Endometrial microvascular endothelial cells (primary cell): ENCODE results near the gene SCAP. TPM values are rescaled to one million over a fixed set of nuclear protein-coding genes. Genes with fewer than 3 reads are reported as not detected.
"Not testable (repeated sequence)": the region's sequence is repeated elsewhere in the genome, so short reads cannot be mapped to it uniquely, and the experiment has no call there.

Experiments used
- in situ Hi-C: cut with HindIII; loops from 2 replicates; pipeline ENCODE4 v1.10.0; 2017; ENCODE audit warnings: low sequenced_read_pairs, low pct_unique_long_range_greater_than_20kb; ENCODE audit errors: inconsistent ontology term
- total RNA-seq: library from RNA; depleted of rRNA; stranded (reverse); fragments of >200 nt; gene quantifications from one replicate; pipeline ENCODE4 v1.2.3, GENCODE V29; 2015; ENCODE audit errors: inconsistent ontology term

The SCAP gene
- total RNA-seq, 1 donor from 2014 or later: 55.8 TPM

DNA sequence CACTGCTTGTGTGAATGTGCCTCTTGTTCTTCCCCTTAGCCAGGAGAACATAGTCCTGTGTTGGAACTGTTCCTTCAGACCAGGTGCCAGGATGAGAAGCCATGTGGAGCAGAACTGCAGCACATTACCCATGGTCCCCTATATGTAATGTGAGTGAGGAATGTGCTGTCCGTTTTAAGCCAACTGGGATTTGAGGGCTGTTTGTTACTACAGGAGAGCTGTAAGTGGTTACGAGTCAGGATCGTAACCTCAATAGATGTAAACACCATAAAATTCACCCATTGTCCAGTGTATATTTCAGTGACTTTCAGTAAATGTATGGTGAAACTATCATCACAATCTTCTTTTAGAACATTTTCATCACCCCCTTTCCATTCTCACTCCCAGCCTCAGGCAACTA, 10.1 kb upstream of the SCAP start:
- in situ Hi-C loops: no loop called here

DNA sequence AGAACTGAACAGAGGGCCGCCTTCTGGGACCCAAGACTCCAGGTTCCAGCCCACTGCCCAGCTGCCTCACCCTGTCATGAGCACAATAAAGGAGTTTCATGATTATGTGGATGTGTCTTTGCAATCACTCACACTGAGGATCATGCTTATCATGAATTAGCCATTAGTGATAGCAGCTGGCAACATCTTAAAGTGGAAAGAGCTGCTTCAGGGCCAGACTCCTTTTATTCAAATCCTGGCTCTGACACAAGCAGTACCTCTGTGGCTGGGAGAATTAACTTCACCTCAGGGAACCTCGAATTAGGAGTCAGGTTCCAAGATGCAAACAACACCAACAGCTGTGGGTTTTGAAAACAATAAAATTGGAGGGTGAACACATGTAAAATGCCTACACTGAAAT, 6.6 kb upstream of the SCAP start:
- in situ Hi-C loops: no loop called here

DNA sequence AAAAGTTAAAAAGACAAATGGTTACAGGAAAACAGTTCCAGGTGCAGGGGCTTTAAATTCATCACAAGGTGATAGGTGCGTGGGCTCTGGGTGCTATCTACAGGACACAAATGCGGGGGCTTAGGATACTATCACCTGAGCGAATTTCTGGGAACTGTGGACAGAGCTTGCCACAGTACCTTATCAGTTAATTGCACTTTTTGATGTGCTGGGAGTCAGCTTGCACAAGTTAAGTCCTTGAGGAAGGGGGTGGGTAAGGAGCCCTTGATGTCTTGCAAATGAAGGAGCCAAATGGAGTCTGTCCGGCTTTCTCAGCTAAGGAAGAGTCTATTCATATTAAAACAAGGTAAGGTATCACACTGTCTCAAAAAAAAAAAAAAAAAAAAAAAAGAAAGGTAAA, 6.0 kb upstream of the SCAP start:
- in situ Hi-C loops: not testable (repeated sequence)

DNA sequence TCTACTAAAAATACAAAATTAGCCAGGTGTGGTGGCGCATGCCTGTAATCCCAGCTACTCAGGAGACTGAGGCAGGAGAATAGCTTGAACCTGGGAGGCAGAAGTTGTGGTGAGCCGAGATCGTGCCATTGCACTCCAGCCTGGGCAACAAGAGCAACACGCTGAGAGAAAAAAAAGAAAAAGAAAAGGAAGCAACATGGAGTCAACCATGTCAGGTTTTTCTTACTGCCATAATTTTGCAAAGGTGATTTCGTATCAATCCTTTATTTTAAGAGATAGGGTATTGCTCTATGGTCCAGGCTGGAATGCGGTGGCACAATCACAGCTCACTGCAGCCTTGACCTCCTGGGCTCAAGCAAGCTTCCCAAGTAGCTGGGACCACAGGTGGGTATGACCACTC, 4.5 kb upstream of the SCAP start:
- in situ Hi-C loops: not testable (repeated sequence)

DNA sequence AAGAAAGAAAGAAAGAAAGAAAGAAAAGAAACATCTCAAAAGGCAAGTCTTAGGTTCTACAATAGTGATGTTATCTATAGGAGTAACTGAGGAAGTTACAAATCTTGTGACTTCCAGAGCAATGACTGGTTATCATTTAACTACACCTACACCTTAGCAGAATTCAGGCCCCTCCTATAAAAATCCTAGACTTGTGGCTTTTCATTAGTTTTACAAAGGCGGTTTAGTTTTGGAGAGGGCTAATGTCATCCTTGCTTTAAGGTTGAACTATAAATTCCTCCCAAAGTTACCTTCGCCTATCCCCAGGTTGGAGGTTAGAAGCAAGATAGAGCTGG, 4.1 kb upstream of the SCAP start:
- in situ Hi-C loops: no loop called here

DNA sequence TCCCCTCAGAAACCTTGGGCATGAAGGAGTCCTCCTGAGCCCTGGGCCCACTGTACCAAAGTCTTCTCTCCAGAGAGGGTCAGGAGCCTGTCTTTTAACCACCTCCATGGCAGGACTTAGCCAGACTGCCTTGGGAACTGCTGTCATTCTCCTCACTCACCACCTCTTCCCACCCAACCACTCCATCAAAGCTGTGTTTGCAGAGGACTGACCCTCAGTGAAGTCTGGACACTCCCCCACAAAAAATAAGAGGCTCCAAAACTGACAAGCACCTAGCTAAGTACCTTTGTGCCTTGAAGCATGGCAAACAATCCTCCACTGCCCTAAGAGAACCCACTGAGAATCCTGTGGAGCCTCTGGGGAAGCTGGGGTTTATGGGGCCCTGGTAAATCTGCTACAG, 2.3 kb upstream of the SCAP start:
- in situ Hi-C loops: no loop called here

DNA sequence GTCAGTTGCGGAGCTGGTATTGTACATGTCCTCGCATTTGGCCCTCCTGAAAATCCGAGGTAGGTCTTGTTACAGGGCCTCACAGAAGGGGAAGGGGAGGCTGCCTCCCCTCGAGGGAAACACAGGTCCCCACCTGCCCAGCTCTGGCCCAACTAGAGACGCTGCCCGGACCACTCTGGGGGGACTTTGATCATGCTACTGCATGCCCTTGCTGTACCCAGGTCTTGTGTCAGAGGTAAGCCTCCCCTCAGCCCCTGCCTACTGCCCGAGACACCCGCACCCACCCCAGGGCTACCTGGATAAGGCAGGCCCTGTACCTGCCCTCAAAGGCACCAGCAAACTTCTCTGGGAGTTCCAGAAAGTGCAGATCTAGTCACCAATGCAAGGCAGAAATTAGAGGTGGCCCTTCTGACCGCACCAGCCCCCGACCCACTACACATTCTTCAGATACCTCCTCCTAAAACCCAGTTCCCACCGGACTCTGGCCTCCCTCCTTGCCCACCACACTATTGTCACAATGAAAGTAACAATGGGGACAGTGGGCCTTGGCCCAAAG, 981 bp upstream of the SCAP start:
- in situ Hi-C loops: no loop called here

DNA sequence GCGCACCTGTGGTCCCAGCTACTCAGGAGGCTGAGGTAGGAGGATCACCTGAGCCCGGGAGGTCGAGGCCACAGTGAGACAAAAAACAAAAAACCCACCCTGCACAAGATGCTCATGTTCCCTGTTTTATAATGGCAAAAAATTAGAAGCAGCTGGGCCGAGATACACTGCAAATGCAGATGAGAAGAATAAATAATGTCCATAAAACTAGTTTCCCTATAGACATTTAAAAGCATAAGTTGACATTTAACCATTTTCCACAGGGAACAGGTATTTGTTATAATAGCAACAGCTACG, 537 bp upstream of the SCAP start:
- in situ Hi-C loops: no loop called here

DNA sequence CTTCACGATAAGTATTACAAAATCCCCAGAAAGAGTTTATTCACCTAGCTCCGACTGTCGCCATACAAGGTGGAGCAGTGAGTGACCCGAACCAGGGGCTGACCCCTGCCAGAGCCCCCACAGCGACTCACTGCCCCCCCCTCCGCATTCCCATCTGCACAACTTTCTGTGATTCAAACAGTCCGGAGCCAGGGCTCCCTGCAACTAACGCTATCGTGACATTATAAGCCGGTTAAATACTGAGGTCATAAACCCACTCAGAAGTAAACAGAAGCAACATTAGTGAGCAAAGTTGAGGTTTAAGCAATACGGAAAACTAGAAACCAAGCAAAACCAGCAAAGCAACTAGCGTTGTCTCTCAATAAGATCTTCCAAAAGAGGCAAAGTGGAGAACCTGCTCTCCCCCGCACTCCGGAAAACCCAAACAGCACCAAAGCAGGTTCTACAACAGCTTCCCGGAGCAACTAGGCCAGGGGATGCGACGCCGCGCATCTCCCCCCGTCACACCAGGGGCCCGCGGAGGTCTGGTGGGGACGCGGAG, 642 bp downstream of the SCAP start:
- in situ Hi-C loops: no loop called here

DNA sequence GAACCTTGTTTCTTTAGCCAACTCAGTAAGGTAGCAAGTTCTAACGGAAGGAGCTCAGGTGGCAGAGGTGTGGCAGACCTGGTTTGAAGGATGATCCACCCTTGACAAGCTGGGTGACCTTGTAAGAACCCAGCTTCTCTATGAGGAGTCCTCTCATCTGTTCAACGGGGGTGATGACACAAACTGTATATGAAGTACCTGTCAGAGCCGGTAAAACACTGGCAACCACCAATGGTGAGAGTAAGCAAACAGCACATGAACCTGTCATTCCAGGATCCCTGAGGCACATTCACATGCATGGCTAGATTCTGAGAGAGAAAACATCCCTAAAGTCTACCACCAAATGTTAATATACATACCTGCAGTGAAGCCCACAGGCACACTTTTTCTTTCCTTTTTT, 2.4 kb downstream of the SCAP start:
- in situ Hi-C loops: no loop called here

DNA sequence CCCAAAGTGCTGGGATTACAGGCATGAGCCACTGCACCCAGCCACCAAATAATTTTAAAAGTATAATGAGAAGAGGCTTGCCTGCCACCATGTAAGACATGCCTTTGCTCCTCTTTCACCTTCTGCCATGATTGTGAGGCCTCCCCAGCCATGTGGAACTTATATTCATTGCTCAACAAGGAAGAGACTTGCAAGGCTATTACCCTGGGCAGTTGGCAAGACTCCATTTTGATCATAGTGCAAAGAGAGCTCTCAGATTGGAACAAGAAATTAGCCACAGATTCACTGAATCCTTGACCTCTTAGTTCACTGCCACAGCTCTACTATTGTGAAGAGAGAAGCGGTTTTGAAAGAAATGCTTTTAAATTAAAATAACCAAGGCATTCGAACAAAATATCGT, 6.1 kb downstream of the SCAP start:
- in situ Hi-C loops: no loop called here

DNA sequence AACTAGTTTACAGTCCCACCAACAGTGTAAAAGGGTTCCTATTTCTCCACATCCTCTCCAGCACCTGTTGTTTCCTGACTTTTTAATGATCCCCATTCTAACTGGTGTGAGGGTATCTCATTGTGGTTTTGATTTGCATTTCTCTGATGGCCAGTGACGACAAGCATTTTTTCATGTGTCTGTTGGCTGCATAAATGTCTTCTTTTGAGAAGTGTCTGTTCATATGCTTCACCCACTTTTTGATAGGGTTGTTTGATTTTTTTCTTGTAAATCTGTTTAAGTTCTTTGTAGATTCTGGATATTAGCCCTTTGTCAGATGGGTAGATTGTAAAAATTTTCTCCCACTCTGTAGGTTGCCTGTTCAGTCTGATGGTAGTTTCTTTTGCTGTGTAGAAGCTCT, 7.4 kb downstream of the SCAP start:
- in situ Hi-C loops: not testable (repeated sequence)

DNA sequence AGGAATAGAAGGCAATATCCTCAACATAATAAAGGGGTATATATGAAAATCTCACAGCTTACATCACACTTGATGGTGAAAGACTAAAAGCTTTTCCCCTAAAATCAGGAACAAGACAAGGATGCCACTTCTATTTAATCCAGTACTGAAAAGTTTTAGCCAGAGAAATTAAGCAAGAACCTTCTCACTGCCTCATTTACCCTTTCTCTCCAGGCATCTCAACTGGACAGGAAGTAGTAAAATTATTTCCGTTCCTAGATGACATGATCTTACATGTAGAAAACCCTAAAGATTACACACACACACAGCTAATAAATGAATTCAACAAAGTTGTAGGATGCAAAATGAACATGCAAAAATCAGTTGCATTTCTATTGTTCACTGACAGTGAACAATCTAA, 11.2 kb downstream of the SCAP start:
- in situ Hi-C loops: no loop called here

DNA sequence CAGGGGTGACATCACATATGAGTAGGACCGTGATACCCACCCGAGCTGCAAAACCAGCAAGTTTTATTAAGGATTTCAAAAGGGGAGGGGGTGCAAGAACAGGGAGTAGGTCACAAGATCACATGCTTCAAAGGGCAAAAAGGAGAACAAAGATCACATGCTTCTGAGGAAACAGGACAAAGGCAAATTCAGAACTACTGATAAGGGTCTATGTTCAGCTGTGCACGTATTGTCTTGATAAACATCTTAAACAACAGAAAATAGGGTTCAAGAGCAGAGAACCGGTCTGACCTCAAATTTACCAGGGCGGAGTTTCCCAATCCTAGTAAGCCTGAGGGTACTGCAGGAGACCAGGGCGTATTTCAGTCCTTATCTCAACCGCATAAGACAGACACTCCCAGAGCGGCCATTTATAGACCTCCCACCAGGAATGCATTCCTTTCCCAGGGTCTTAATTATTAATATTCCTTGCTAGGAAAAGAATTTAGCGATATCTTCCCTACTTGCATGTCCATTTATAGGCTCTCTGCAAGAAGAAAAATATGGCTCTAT, 16.1 kb downstream of the SCAP start:
- in situ Hi-C loops: not testable (repeated sequence)

DNA sequence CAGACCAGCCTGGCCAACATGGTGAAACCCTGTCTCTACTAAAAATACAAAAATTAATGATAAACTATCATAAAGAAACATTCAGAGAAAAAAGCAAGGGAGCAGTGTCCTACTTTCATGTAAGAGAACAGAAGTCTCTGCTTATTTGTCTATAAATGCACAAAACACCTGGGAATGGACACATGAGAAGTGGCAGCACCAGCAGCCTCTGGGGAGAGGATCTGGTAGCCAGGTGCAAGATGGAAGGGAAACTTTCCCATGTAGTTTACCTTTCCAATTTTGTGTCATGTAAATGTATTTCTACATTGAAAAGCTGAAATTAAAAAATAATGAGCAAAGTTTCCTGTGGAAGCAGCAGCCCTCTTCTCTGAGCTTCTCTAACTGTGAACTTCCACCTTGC, 18.8 kb downstream of the SCAP start:
- in situ Hi-C loops: no loop called here

DNA sequence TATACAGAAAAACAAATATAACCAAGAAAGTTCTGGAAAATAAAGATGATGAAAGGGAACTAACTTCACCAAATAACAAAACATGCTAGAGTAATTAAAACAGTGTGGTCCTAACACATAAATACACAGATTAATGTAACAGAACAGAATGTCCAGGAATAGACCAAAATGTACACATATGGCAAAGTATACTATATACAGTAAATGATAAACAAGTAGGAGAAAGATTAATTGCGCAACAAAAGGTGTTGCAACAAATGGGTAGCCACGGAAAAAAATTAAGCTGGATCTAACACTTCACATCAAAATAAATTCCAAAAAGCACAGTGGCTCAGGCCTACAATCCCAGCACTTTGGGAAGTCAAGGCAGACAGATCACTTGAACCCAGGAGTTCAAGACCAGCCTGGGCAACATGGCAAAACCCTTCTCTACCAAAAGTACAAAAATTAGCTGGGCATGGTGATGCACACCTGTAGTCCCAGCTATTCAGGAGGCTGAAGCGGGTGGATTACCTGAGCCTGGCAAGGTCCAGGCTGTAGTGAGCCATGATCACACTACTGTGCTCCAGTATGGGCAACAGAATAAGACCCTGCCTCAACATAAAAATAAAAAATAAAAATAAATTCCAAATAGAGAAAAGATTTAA, 19.8 kb downstream of the SCAP start:
- in situ Hi-C loops: no loop called here

DNA sequence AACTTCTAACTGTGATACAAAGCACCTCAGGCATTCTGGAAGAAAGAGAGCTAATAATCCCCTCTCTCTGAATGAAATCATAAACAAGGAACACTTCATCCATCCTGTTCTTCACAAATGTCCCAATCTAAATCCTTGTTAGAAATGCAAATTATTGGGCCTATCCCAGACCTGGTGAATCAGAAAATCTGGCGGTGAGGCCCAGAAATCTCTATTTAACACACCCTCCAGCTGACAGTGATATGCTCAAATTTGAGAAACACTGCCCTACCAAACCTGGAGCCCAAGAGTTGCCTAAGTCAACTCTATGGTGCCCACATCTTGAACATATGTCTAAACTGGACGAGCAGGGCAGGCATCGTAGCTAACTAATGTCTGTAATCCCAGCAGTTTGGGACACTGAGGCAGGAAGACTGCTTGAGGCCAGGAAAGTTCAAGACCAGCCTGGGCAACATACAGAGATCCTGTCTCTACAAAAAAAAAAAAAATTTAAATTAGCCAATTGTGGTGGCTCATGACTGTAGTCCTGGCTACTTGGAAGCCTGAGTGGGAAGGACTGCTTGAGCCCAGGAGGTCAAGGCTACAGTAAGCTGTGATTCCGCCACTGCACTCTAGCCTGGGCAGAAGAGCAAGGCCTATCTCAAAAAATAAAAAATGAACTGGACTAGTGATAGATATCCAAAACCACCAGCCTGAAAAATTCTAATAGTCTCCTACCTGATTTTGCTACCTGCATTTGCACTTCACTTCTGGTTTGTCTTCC, 23.1 kb downstream of the SCAP start:
- in situ Hi-C loops: no loop called here

DNA sequence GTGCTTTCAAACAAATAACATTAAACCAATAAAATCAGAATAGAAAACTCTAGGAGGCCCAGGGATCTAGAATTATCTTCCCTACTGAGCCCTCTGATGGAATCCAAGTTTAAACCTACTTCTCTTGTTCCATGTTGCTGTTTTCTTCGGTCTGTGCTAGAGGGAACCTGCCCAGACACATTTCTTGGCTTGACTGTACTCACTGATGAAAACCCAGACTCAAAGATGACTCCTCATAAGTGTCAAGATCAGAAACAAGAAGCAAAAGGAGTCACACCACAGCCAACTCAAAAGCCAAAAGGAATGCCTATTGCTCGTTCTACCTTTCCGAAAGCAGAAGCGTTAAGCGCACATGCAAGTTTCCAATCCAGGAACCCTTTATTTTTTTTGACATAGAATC, 31.6 kb downstream of the SCAP start:
- in situ Hi-C loops: no loop called here

DNA sequence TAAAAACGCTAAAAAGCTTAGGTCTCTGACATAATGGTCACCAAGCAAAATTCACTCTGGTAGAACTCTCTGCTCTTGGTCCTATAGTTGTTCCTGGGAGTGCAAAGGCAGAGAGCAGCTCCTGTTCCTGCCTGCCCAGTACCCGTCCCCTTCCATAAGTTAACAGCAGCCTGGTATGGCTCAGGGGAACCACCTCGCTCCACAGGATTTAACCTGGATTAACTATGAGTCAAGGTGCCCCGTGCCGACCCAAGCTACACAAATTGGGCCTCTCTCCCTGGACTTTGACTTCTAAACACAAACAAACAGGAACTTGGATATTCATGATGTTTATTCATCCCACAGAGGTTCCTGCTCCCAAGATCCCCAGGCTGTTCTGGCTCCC, 32.1 kb downstream of the SCAP start:
- in situ Hi-C loops: no loop called here

DNA sequence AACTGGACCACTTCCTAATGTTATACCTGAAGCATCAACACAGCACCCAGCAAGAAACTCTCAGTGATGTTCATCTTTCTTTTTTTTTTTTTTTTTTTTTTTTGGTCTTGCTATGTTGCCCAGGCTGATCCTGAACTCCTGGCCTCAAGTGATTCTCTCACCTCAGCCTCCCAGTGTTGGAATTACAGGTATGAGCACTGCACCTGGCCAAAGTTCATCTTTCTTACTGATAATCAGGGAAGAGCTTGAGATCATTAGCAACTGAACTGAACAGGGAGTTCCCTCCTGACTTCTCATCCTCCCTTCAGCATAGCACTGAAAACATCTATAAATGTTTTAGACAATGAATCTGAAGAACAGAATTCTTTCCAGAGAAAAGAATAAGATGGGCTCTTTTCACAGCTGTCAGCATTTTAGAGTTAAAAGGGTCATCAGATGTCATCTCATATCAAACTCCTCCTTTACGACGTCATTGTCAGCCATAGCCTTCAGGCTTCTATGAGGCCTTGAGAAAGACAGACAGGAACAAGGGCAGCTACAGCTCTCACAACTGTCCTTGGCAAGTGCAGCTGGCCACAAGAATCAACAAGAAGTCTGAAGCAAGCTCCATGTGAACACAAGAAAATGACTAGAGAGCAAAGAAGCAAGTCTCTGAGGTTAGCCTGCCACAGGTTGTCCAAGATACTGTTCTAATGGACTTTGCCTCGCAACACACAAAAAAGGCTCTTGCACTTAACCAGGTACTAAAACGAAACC, 33.8 kb downstream of the SCAP start:
- in situ Hi-C loops: no loop called here
